ENCODE results near the gene RALGAPB.

Gene RALGAPB

DNA sequence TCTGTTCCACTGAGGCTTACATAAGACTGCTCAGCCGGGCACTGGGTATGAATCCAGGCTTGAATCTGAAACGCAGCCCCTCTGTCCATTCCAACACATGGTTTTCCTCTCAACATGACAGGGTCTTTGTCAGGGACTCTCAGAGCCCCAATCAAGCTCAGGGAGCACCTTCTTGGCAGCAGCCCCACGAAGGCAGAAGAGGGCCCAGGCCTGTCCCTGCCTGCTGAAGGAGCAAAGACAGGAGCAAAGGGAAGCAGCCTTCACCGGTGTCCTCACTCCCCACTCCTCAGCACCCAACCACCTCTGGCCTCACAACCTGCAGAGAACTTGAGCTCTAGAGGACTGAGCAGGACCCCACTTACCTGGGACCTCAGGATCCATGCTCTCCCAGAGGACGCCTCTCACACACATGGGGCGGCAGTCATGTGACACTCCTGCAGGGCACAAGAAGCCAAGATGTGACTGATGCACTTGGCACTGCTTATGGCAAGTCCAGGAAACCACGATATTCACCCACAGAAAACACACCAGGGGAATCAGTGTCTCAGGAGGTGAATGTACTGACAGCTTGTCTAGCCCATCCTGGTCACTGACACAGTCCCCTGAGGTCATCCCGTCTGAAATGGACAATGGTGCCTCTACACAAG lies 41.8 kb upstream of the RALGAPB start:
- TF ChIP-seq, protein P1, sequence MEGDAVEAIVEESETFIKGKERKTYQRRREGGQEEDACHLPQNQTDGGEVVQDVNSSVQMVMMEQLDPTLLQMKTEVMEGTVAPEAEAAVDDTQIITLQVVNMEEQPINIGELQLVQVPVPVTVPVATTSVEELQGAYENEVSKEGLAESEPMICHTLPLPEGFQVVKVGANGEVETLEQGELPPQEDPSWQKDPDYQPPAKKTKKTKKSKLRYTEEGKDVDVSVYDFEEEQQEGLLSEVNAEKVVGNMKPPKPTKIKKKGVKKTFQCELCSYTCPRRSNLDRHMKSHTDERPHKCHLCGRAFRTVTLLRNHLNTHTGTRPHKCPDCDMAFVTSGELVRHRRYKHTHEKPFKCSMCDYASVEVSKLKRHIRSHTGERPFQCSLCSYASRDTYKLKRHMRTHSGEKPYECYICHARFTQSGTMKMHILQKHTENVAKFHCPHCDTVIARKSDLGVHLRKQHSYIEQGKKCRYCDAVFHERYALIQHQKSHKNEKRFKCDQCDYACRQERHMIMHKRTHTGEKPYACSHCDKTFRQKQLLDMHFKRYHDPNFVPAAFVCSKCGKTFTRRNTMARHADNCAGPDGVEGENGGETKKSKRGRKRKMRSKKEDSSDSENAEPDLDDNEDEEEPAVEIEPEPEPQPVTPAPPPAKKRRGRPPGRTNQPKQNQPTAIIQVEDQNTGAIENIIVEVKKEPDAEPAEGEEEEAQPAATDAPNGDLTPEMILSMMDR (conservative IDR thresholded peaks at IDR 0.05) = no peak
- H3K27ac ChIP-seq = no peak overlapping the region

DNA sequence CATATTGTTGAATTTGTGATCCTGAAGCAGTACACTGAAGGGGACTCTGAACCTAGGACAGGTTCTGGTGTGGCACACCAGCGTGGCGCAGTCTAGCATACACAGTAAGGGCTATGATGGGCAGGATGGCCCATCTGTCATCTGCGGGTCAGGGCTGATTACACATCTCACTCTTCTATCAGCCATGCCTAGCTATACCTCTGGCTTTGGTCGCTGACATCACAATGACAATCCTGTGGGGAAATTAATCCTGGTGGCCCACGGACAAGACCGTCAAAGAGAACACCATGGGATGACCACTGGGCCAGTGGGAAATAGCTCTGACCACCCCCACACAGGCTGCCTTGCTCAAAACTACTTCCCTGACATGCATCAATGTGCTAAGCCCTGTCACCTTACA lies 40.4 kb upstream of the RALGAPB start:
- H3K27ac ChIP-seq = peak overlapping the region; percentile 91; the same call in 1 of the 2 replicates
- TF ChIP-seq, protein P1 (conservative IDR thresholded peaks at IDR 0.05) = no peak

DNA sequence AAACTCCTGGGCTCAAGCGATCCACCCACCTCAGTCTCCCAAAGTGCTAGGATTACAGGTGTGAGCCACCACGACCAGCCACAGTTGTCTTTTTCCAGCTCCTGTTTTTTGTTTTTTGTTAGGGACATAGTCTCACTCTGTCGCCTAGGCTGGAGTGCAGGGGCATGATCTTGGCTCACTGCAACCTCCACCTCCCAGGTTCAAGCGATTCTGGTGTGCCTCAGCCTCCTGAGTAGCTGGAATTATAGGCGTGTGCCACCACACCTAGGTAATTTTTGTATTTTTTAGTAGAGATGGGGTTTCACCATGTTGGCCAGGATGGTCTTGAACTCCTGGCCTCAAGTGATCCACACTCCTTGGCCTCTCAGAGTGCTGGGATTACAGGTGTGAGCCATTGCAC lies 39.8 kb upstream of the RALGAPB start:
- H3K27ac ChIP-seq = peak overlapping the region; percentile 91; the same call in 1 of the 2 replicates

DNA sequence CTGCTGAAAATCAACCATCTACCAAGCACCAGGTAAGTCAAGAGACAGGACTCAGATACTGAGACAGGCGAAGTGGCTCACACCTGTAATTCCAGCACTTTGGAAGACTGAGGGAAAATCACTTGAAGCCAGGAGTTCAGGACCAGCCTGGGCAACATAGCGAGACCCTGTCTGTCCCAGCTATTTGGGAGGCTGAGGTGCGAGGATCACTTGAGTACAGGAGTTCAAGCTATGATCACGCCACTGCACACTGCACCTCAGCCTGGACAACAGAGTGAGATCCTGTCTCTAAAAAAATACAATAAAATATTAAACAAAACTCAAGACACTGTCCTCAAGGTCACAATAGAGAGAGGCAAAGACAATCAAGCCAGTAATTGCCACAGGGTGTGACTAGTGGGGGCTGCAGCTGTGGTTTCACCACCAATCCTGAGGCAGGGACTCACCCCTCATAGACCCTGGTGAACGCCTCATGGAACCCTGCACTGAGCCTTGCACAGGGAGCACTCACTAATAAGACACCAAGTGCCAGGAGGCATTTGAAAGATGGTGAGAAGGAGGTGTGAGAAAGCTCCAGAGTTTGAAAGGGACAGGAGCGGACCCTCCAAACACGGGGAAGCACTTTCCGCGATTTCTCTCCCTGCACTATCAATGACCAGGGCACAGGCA lies 39.2 kb upstream of the RALGAPB start:
- H3K27ac ChIP-seq = peak overlapping the region; percentile 91; the same call in 1 of the 2 replicates

DNA sequence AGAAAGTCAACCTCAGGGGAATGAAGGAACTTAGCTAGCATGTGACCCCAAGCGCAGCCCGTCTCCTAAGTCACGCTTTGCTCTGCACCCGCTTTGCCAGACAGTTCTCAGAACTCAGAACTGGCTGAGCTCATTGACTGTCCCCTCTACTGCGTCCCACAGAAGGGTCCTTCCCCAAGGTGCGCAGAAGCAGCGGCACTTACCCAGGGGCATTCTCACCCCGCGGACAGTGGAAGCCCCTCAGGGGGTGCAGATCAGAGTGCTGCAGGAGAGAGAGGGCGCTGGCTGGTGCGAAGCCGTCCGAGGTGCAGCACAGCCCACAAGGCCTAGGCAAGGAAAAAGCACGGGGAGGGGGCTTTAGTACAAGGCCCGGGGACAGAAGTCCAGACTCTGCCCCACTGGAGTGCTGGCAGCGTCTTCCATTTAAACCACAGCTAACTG lies 38.3 kb upstream of the RALGAPB start:
- H3K27ac ChIP-seq = peak overlapping the region; percentile 91
- TF ChIP-seq, protein P1 (conservative IDR thresholded peaks at IDR 0.05) = no peak

More for the DNA sequence above, 39.2 kb upstream of the RALGAPB start:
- TF ChIP-seq, protein P1 (conservative IDR thresholded peaks at IDR 0.05) = no peak

DNA sequence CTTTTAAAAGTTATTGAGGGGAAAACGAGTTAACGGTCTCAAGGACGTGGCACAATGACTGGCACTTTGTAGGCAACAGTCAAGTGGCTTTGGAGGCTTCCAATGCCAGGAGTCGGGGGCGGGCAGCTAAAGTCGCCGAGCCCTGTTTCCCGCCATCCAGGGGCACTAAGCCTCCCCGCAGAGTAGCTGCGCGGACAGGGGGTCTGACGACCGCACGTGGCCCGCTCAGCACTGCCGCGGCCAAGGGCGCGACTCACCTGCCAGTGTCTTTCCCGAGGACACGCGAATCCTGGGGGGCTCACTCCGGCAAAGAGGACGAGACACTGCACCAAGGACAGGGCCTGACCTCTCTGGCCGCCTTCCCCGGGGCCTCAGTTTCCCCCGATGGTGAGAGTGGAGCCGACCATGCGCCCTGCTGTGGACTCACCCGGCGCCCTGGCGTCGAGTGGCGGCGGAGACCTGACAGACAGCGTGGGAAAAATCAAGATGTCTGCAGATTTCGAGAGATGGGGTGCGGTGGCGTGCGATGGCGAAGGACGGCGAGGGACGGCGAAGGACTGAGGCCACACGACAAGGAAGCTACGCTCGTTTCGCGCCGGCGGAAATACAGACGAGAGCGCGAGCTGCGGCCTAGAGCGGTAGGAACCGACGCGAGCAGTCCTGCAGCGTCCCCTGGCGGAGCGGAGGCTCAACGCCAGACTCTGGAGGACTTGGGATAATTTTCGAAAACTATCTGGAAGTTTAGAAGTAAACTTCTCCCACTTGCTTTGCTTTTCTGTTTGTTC lies 37.7 kb upstream of the RALGAPB start, which contains the start of gene SNHG17:
Gene SNHG17, minus strand, starts transcription at position 559 of the 785 bp plus-strand sequence.
- TF ChIP-seq, protein P1 (conservative IDR thresholded peaks at IDR 0.05) = peak; percentile 100
- peak within 1 kb of the TSS; percentile 91 for H3K27ac ChIP-seq

DNA sequence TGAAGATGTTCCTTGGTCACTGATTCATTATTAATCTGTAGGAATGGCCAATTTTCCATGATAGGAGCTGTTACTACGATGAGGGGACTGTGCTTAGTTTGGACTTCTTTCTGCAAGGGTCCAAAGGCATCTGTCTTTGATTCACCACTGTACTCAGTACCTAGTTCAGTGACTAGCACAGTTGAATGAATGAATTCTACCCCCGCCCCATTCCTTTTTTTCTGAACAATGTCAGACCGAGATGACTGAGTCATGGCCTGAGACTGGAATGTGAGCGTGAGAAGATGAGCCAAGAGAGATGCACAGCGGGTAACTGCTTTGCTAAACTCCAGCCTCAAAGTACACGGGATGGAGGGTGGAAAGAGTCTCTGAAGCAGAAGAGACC lies 37.1 kb upstream of the RALGAPB start:
- TF ChIP-seq, protein P1 (conservative IDR thresholded peaks at IDR 0.05) = no peak; the same call in none of the 2 replicates
- peak overlapping the region; percentile 91; the same call in 1 of the 2 replicates for H3K27ac ChIP-seq

All from VCaP (cell line).